Measurements from ENCODE around the gene MYO9A.
"Not testable (repeated sequence)": the region's sequence is repeated elsewhere in the genome, so short reads cannot be mapped to it uniquely, and the experiment has no call there.

MYO9A gene

DNA sequence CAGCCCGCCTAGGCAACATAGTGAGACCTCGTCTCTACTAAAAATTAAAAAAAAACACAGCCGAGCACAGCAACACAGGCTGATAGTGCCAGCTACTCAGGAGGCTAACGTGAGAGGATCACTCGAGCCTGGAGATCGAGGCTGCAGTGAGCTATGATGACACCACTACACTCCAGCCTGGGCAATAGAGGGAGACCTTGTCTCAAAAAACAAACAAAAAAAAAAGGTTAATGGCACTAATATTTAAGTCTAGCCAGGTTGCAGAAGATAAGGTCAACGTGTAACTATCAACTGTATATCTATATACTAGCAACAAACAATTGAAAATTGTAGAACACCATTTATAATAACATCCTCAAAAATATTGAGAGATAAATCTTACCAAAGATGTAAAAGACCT is 75.1 kb downstream of the MYO9A start:
- DNase-seq (ENCODE audit: low read depth in 2 of 3, low spot score in 1 of 3): no peak

GRCh38 chr15:72042054-72042453 is 75.9 kb downstream of the MYO9A start:
- DNase-seq (ENCODE audit: low read depth in 2 of 3, low spot score in 1 of 3): no peak

DNA sequence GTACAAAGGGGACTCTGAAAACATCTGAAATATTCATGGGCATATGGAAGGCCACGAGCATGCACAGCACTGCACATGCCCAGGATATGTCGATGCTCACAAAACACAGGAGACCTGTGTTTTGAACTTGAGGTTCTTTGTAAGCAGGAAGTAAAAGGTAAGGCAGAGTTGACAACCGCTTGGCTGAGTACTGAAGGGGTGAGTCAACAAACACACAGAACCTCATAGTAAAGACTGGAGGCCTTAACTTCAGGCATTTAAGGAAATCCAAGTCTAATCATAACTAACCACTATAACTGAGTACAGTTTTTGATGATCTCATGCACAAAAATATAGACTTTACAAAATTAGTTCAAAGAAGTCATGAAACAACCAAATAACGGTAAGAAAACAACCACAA is 80.6 kb downstream of the MYO9A start:
- DNase-seq (ENCODE audit: low read depth in 2 of 3, low spot score in 1 of 3): no peak

DNA sequence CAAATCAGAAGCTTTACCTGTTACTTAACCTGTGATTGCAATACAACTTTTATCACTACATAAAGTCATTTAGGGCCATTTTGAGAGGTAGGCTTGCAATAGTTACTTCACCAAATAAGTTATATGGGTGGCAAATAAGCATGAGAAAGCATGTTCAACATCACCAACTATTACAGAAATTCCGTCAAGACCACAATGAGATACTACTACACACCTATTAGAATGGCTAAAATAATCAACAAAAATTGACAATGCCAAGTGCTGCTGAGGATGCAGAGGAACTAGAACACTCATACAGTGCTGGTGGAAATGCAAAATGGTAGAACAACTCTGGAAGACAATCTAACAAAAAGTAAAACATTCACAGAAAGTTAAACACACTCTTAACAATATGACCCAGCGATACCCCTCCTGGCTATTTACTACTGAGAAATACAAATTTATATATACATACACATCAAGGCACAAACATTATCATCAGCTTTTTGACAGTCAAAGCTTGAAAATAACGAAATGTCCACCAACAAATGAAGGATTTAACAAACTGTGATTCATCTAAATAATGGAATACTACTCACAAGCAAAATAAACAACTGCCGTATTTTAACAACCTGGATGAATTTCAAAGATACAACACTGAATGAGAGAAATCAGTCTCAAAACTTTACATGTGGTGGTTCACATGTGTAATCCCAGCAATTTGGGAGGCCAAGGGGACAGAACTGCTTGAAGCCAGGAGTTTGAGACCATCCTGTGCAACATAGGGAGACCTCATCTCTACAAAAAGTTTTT is 82.9 kb downstream of the MYO9A start:
- DNase-seq (ENCODE audit: low read depth in 2 of 3, low spot score in 1 of 3): no peak

DNA sequence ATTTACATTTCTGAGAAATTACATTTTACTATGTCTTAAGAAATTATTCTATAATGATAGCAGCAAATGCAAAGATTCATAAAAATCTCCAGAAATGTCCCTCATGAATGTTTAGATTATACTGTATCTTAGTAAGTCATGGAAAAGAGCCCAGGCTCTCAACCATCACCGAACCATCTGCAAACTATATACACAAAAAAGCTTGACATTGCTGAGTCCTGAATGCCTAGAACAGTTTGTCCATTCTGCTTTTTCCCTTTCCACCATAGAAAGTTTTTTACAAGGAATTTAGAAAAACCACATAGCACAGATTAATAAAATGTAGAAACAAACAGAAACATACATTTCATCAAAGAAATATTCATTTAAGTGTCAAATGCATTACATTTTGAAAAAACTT is 83.6 kb downstream of the MYO9A start:
- no peak for DNase-seq (ENCODE audit: low read depth in 2 of 3, low spot score in 1 of 3)

DNA sequence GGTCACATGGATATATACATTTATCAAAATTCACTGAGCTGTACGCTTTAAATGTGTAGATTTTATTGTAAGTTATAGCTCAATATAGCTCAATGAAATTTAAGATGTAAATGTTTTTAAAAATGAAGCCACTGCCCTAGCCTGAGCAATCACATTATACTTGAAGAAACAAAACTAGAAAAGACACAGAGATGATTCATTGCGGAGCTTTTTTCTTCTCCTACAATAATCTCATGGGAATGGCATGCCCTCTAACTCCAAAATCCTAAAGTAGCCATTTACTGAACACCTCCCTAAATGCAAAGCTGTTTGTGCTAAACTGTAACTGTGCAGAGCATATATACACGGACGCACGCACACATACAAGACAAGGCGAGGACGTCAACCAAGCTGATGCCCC is 84.2 kb downstream of the MYO9A start:
- no peak for DNase-seq (ENCODE audit: low read depth in 2 of 3, low spot score in 1 of 3)

- DNase-seq (ENCODE audit: low read depth in 2 of 3, low spot score in 1 of 3): no peak
These were observed 84.7 kb downstream of the MYO9A start for GRCh38 chr15:72033285-72033684.

DNA sequence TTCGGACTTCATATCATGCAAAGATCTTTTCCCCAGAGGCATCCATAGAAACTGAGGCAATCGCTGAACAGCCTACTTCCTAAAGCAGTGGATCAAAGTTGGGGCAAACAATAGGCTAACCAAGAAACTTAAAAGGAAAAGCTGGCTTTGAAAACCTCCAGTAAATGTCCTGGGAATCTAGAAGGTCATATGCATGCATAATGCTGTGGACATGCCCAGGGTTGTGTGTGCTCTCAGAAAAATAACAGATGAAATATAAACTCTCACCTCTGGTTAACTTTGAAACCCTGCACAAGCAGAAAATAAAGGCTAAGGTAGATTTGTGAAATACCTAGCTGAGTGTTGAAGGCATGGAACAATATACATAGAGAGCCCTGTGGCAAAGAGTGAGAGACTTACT is 96.3 kb downstream of the MYO9A start:
- DNase-seq (ENCODE audit: low read depth in 2 of 3, low spot score in 1 of 3): no peak

DNA sequence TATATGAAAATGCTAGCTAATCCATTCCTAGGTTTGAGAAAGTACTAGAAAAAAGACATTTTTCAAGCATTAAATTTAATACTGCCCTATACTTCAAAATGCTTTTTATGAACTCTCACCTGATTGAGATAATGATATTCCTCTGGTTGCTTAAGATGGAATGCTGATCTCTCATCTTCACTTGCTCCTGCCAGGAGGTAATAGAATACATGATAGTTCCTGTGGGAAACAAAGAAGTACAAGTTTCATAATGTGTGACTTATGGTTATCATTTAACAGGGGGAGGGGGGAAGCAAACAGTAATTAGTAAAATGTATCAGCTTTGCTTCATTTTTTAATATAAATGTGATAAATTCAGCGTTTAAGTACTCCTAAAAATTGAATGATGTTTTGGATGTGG is 97.2 kb downstream of the MYO9A start:
- DNase-seq (ENCODE audit: low read depth in 2 of 3, low spot score in 1 of 3): no peak

GRCh38 chr15:72014555-72014954 is 103.4 kb downstream of the MYO9A start:
- DNase-seq (ENCODE audit: low read depth in 2 of 3, low spot score in 1 of 3): not testable (repeated sequence)

- no peak for DNase-seq (ENCODE audit: low read depth in 2 of 3, low spot score in 1 of 3)
These were observed 104.2 kb downstream of the MYO9A start for GRCh38 chr15:72013703-72014102.

- DNase-seq (ENCODE audit: low read depth in 2 of 3, low spot score in 1 of 3): no peak
These were observed 106.5 kb downstream of the MYO9A start for GRCh38 chr15:72011302-72011942.

DNA sequence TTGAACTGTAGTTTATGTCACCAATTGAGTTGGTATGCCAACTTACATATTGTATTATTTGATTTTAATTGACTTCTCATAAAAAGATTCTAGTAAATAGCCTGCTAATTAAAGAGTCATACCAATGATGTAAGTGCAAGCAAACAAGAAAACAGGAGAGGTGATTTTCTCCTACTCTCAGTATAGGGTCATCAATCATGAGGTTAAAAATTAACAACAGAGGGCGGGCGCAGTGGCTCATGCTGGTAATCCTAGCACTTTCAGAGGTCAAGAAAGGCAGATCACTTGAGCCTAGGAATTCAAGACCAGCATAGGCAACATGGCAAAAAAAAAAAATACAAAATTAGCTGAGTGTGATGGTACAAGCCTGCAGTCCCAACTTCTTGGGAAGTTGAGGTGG is 108.7 kb downstream of the MYO9A start:
- DNase-seq (ENCODE audit: low read depth in 2 of 3, low spot score in 1 of 3): no peak

DNA sequence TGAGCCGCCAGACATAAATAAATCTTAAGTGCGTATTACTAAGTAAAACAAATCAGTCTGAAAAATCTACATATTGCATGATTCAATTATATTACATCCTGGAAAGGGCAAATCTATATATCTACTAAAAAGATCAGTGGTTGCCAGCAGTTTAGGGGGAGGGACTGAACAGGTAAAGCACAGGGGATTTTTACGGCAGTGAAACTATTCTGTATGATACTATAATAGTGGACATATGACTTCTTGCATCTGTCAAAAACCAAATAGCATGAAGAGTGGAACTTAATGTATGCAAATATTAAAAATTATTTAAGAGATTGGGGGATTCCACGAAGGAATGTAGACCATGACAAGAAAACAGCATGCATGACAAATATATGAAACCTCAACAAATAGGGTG is 111.6 kb downstream of the MYO9A start:
- DNase-seq (ENCODE audit: low read depth in 2 of 3, low spot score in 1 of 3): no peak

GRCh38 chr15:72005483-72005882 is 112.5 kb downstream of the MYO9A start:
- DNase-seq (ENCODE audit: low read depth in 2 of 3, low spot score in 1 of 3): no peak

DNA sequence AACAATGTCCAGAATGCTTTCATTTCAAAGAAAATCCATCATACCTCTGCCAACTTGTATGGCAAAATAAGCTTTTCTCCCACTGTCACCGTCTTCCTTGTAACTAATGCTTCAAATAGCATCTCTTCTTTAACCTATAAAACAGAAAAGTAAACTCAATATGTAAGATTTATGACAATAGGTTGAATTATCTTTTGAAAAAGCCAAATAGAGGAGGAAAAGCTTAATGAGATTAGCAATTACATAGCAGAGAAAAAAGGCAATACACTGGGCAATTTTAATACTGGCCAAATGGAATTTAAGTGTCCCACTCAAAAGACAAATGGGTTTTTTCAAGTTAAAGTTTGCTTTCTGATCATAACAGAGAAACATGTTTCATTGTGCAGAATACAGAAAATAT is 118.1 kb downstream of the MYO9A start:
- DNase-seq (ENCODE audit: low read depth in 2 of 3, low spot score in 1 of 3): no peak

DNA sequence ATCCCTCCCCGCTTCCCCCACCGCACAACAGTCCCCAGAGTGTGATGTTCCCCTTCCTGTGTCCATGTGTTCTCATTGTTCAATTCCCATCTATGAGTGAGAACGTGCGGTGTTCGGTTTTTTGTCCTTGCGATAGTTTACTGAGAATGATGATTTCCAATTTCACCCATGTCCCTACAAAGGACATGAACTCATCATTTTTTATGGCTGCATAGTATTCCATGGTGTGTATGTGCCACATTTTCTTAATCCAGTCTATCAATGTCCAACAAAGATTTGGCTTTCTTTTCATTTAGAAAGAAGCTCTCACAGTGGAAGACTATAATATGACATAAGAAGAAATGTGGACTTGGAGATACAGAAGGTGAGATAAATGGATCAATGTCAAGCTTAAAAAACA is 119.2 kb downstream of the MYO9A start:
- not testable (repeated sequence) for DNase-seq (ENCODE audit: low read depth in 2 of 3, low spot score in 1 of 3)

- no peak for DNase-seq (ENCODE audit: low read depth in 2 of 3, low spot score in 1 of 3)
These were observed 120.3 kb downstream of the MYO9A start for GRCh38 chr15:71997691-71998090.

GRCh38 chr15:71975816-71976150 is 142.2 kb downstream of the MYO9A start:
- no peak for DNase-seq (ENCODE audit: low read depth in 2 of 3, low spot score in 1 of 3)

DNA sequence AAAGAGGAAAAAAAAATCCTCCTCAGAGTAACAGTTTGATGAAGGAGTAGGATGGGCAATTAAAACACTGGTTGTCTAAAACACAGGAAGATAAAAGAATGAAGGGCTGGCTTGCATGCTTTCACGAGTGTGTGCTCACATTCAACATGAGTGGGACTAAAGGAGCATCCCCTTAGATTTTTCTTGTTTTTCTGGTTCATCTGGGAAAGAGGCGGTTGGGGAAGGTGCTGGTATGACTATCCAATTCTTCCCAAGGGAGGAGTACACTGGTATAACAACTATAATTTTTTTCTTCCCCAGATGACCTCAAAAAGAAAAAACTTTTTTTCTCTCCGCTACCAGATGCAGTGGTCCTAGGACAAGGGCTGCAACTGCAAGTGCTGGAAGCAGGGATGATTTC is 143.7 kb downstream of the MYO9A start:
- DNase-seq (ENCODE audit: low read depth in 2 of 3, low spot score in 1 of 3): no peak

DNA sequence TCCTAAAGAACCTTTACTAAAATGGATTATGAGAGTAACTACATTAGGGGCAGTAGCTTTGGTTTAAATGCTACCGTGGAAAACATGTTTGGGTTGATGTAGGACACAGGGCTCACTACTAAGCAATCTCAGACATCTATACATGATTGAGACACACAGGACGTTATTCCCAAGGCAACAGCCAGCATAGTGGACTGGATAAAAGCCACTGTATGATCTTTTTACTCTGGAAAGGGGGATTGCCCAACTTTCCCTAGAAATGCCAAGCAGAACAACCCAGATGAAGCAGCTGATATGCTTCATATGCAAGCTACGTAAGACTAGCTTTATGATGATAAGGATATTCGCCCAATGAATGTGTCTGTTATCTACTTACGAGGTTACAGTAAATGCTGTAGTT is 144.6 kb downstream of the MYO9A start:
- no peak for DNase-seq (ENCODE audit: low read depth in 2 of 3, low spot score in 1 of 3)

GRCh38 chr15:71971905-71972304 is 146.0 kb downstream of the MYO9A start:
- no peak for DNase-seq (ENCODE audit: low read depth in 2 of 3, low spot score in 1 of 3)

DNA sequence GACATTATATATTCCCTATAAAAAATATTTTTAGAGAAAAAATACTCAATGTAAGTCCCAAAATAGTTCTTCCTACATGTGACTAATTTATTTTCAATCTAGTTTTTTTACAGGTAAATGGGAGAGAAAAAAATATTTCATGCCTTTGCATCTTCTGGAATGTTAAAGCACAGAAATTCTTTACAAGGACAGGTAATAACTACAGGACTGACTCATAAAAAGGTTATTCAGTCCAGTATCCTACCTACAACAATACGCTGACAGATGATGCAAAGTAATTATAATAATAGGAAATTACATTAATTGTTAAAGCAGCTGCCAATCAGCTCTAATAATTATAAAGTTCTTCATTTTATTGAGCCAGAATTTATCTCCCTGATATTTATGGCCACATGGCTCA is 147.5 kb downstream of the MYO9A start:
- no peak for DNase-seq (ENCODE audit: low read depth in 2 of 3, low spot score in 1 of 3)

Measured in stimulated activated CD4-positive, alpha-beta T cell treated with anti-CD3 and anti-CD28 coated beads, Interleukin-12 subunit alpha, Interleukin-12 subunit beta, amount 100 ng/mL, for 48 hours (primary cell).